Psoas muscle (tissue), 8 donors: Measurements from ENCODE around the gene GRID1. TPM values are rescaled to one million over a fixed set of nuclear protein-coding genes. Genes with fewer than 3 reads are reported as not detected.
"Not testable (repeated sequence)": the region's sequence is repeated elsewhere in the genome, so short reads cannot be mapped to it uniquely, and the experiment has no call there.

Experiments used
- ATAC-seq, 4 donors: fragments of 200-7000 bp; cut with Tn5 transposase; one replicate each; pipeline ENCODE4 v1.9.1; 2020; ENCODE audit warnings: moderate library complexity in 3 of 4, mild to moderate bottlenecking in 2 of 4
- DNase-seq, 2 donors: peaks; one replicate each; pipeline ENCODE4 v3.0.0-alpha.2; 2020
- H3K27ac ChIP-seq: fragments of 200-600 bp; one replicate; pipeline ENCODE4 v1.8.0; 2022
- H3K27me3 ChIP-seq, 3 donors: fragments of 200-600 bp in 1 of 3; one replicate each; pipeline versions ENCODE4 v1.6.1 to v1.8.0; 2013 to 2022; ENCODE audit warnings: low read length in 2 of 3, mild to moderate bottlenecking in 2 of 3, moderate library complexity in 1 of 3; ENCODE audit not compliant: insufficient read depth in 3 of 3
- H3K36me3 ChIP-seq, 2 donors: fragments of 200-600 bp in 1 of 2; one replicate each; pipeline versions ENCODE4 v1.6.1 to v1.8.0; 2013 to 2022; ENCODE audit warnings: low read depth in 1 of 2, mild to moderate bottlenecking in 1 of 2, moderate library complexity in 1 of 2; ENCODE audit not compliant: insufficient read depth in 1 of 2
- H3K4me1 ChIP-seq: fragments of 200-600 bp; one replicate; pipeline ENCODE4 v1.8.0; 2022
- H3K4me3 ChIP-seq: fragments of 200-600 bp; one replicate; pipeline ENCODE4 v1.8.0; 2022; ENCODE audit warnings: mild to moderate bottlenecking
- H3K9me3 ChIP-seq: fragments of 200-600 bp; one replicate; pipeline ENCODE4 v1.8.0; 2022
- CTCF ChIP-seq: fragments of 200-600 bp; IDR thresholded peaks from one replicate; pipeline ENCODE4 v1.8.0; 2022; ENCODE audit warnings: antibody characterized with exemption
- WGBS, 3 donors: extraction: QIAGEN DNeasy Blood & Tissue Kit; methylation state at CpG; one replicate each; pipeline versions ENCODE4 v1.1.6 to v1.1.7; 2013; 5-methylcytosine and 5-hydroxymethylcytosine counted together
- intact Hi-C, 2 donors: fragments of 100-400 bp; cut with DNase I; formaldehyde crosslinking; loops; one replicate each; pipeline versions ENCODE4 v1.11.0 to v1.14.2; 2022
- polyA plus RNA-seq, 3 donors: library from polyadenylated mRNA; stranded (reverse); fragments of 200-250 nt; gene quantifications; one replicate each; pipeline ENCODE4 v1.2.3, GENCODE V29; 2013
- total RNA-seq, 4 donors: library from RNA; stranded (reverse); fragmentation: NEBNext Ultra II Directional in 2 of 4; extraction: Animal tissue kit (Norgen Biotek cat#: 25700) in 2 of 4; gene quantifications; one replicate each; pipeline versions ENCODE4 v1.2.1 to v1.2.4, GENCODE V29; 2021 to 2023
- donor health status: healthy with polysubstance abuse.
- donor health status: DM: no; HTN: no; CAD: no; lungs with moderate emphysema.
- donor health status: Bipolar disorder and iron deficiency.
- donor health status: healthy.
- donor health status: DM: yes; HTN: yes; CAD: no.
- donor health status: DM: no; HTN: no; CAD: no.
- donor health status: DM: no; HTN: no; CAD: no.
- donor health status: DM: yes; HTN: yes; CAD: no.

The GRID1 gene
- total and polyA plus RNA-seq, 7 donors = 0.17 to 0.56 (median 0.24) TPM

GRCh38 chr10:86110156-86110786, 256.3 kb downstream of the GRID1 start:
- ATAC-seq (no peak), DNase-seq (no peak)
- no peaks in the 10 kb centered on the region for H3K27me3 ChIP-seq
- no peaks in the 10 kb centered on the region for H3K9me3 ChIP-seq
- TF ChIP-seq CTCF = no peak
- WGBS, 3 donors = 69 to 85% (median 82%) methylated on average over 6 of the region's 6 CpGs
- intact Hi-C loops = no loop called here
- no peaks in the 10 kb centered on the region for H3K4me1 ChIP-seq
- no peaks in the 10 kb centered on the region for H3K36me3 ChIP-seq
- H3K27ac ChIP-seq = no peak overlapping the region
- H3K4me3 ChIP-seq = no peak overlapping the region

GRCh38 chr10:86109421-86109820, 257.2 kb downstream of the GRID1 start:
- Histone ChIP-seq H3K27ac (no peak overlapping the region), H3K27me3 (no peaks in the 10 kb centered on the region), H3K9me3 (no peaks in the 10 kb centered on the region), H3K4me1 (no peaks in the 10 kb centered on the region), H3K36me3 (no peaks in the 10 kb centered on the region), H3K4me3 (no peak overlapping the region)
- intact Hi-C loops = no loop called here
- 71 to 95% (median 90%) methylated on average over 1 of the region's 1 CpG for WGBS, 3 donors
- TF ChIP-seq CTCF = no peak
- ATAC-seq = no peak
- DNase-seq = no peak

GRCh38 chr10:86108696-86109095, 257.9 kb downstream of the GRID1 start:
- H3K36me3 ChIP-seq = no peaks in the 10 kb centered on the region
- DNase-seq (no peak), ATAC-seq (no peak)
- no peak overlapping the region for H3K4me3 ChIP-seq
- H3K27ac ChIP-seq = no peak overlapping the region
- no peaks in the 10 kb centered on the region for H3K4me1 ChIP-seq
- intact Hi-C loops = no loop called here
- TF ChIP-seq CTCF = no peak
- H3K27me3 ChIP-seq = no peaks in the 10 kb centered on the region
- WGBS, 3 donors = 83 to 90% (median 85%) methylated on average over 7 of the region's 7 CpGs
- H3K9me3 ChIP-seq = no peaks in the 10 kb centered on the region

- ATAC-seq, H3K9me3 ChIP-seq, H3K4me1 ChIP-seq, DNase-seq, intact Hi-C loops, H3K27ac ChIP-seq, H3K4me3 ChIP-seq, H3K27me3 ChIP-seq, H3K36me3 ChIP-seq: not testable (repeated sequence)
- WGBS, 3 donors = 63 to 68% (median 67%) methylated on average over 16 of the region's 16 CpGs
These were observed 258.8 kb downstream of the GRID1 start for GRCh38 chr10:86107611-86108310.

- DNase-seq (no peak), ATAC-seq (no peak)
- Histone ChIP-seq H3K36me3 (no peaks in the 10 kb centered on the region), H3K27ac (no peak overlapping the region), H3K4me1 (no peaks in the 10 kb centered on the region), H3K27me3 (no peaks in the 10 kb centered on the region), H3K9me3 (no peaks in the 10 kb centered on the region), H3K4me3 (no peak overlapping the region)
- 93 to 98% (median 95%) methylated on average over 6 of the region's 6 CpGs for WGBS, 3 donors
- no peak for TF ChIP-seq CTCF
- intact Hi-C loops = no loop called here
These were observed 259.5 kb downstream of the GRID1 start for GRCh38 chr10:86107131-86107530.
